OCI-LY7 (cell line): ENCODE measurements around the gene SERTAD1. TPM values are rescaled to one million over a fixed set of nuclear protein-coding genes. Genes with fewer than 3 reads are reported as not detected.

Source experiments
- BruUV-seq: library from RNA; stranded (reverse); fragments of 400-500 nt; replicated peaks from 2 replicates; lab custom pipeline; 2021; lab: Mats Ljungman, UMichigan
- CTCF ChIA-PET: fragments of 300-600 bp; sonication (Branson Sonifier 250); formaldehyde crosslinking; loops from one replicate; lab custom pipeline; 2022; ENCODE audit warnings: antibody characterized with exemption; ENCODE audit not compliant: unreplicated experiment; lab: Charles Lee
- POLR2A ChIA-PET: fragments of 300-600 bp; sonication (Branson Sonifier 250); formaldehyde crosslinking; loops from one replicate; lab custom pipeline; 2022; ENCODE audit warnings: antibody characterized with exemption; lab: Charles Lee
- DNase-seq: peaks from one replicate; pipeline ENCODE4 v3.0.0-alpha.2; 2015; ENCODE audit warnings: low spot score
- H2AFZ ChIP-seq: fragments of 200-600 bp; sonication (generic), shearing (Covaris generic); 2 replicates; pipeline ENCODE4 v1.6.1; 2014; ENCODE audit warnings: mild to moderate bottlenecking, antibody characterized with exemption, low read length, moderate library complexity
- H3K27ac ChIP-seq: fragments of 200-600 bp; sonication (generic); 2 replicates; pipeline ENCODE4 v1.5.1; 2014; ENCODE audit warnings: mixed run types, low read depth, mild to moderate bottlenecking, moderate library complexity, low read length, inconsistent platforms; ENCODE audit not compliant: poor library complexity, severe bottlenecking
- H3K36me3 ChIP-seq: fragments of 200-600 bp; sonication (generic); 2 replicates; pipeline ENCODE4 v1.6.1; 2014; ENCODE audit warnings: mild to moderate bottlenecking, antibody characterized with exemption, low read length, moderate library complexity, mixed read lengths; ENCODE audit not compliant: insufficient read depth
- H3K4me1 ChIP-seq: fragments of 200-600 bp; sonication (generic); 2 replicates; pipeline ENCODE4 v1.5.1; 2014; ENCODE audit warnings: mild to moderate bottlenecking, low read length; ENCODE audit not compliant: insufficient read depth, poor library complexity, severe bottlenecking
- H3K4me2 ChIP-seq: fragments of 200-600 bp; sonication (generic); 2 replicates; pipeline ENCODE4 v1.6.1; 2014; ENCODE audit warnings: mild to moderate bottlenecking, low read length
- H3K4me3 ChIP-seq: fragments of 200-600 bp; sonication (generic); 2 replicates; pipeline ENCODE4 v1.5.1; 2014; ENCODE audit warnings: mild to moderate bottlenecking, low read depth, low read length; ENCODE audit not compliant: poor library complexity, severe bottlenecking
- H3K79me2 ChIP-seq: fragments of 200-600 bp; sonication (generic); 2 replicates; pipeline ENCODE4 v1.6.1; 2016; ENCODE audit warnings: low read depth, mild to moderate bottlenecking, low read length, moderate library complexity, mixed read lengths; ENCODE audit not compliant: insufficient read depth
- H3K9me2 ChIP-seq: fragments of 200-600 bp; sonication (generic); 2 replicates; pipeline ENCODE4 v1.6.1; 2016; ENCODE audit warnings: mild to moderate bottlenecking, low read length, mixed read lengths; ENCODE audit not compliant: insufficient read depth
- H3K9me3 ChIP-seq: fragments of 200-600 bp; sonication (generic); 2 replicates; pipeline ENCODE4 v1.6.1; 2014; ENCODE audit warnings: mild to moderate bottlenecking, mixed run types, low read length, mixed read lengths
- H4K20me1 ChIP-seq: fragments of 200-600 bp; sonication (generic); 2 replicates; pipeline ENCODE4 v1.6.1; 2014; ENCODE audit warnings: mild to moderate bottlenecking, antibody characterized with exemption, low read length, moderate library complexity, mixed read lengths; ENCODE audit not compliant: insufficient read depth
- CTCF ChIP-seq: fragments of 200-600 bp; sonication (generic); conservative IDR thresholded peaks from 2 replicates; pipeline ENCODE4 v1.5.1; 2014; ENCODE audit warnings: mild to moderate bottlenecking, antibody characterized with exemption, low read length, moderate library complexity, mixed read lengths
- EZH2phosphoT487 ChIP-seq: fragments of 200-600 bp; sonication (generic); IDR thresholded peaks from 2 replicates; pipeline ENCODE4 v1.6.1; 2018; ENCODE audit warnings: low read depth, borderline replicate concordance, mild to moderate bottlenecking, mixed run types, antibody characterized with exemption, low read length, moderate library complexity, mixed read lengths
- intact Hi-C: fragments of 100-400 bp; cut with micrococcal nuclease; formaldehyde crosslinking; loops from one replicate; pipeline ENCODE4 v1.10.0; 2022; ENCODE audit not compliant: unreplicated experiment
- total RNA-seq, 2 experiments: library from RNA; depleted of rRNA in 1 of 2; stranded (reverse); fragments of >200 nt in 1 of 2; shearing (Covaris generic) in 1 of 2; gene quantifications; 2 replicates each; pipeline ENCODE4 v1.2.3, GENCODE V29; 2014 to 2022

SERTAD1 gene
- total RNA-seq, 2 experiments from 2014 or later, result 5.7 to 6.1 TPM

GRCh38 chr19:40422748-40423566 lies 2.8 kb downstream of the SERTAD1 start:
- no peak for TF ChIP-seq EZH2phosphoT487
- TF ChIP-seq CTCF, result no peak
- H3K36me3 ChIP-seq, result peaks cover 10% of the 10 kb centered on the region; the same call in 1 of the 2 replicates
- no peak overlapping the region for H3K4me2 ChIP-seq
- H3K9me3 ChIP-seq, result no peaks in the 10 kb centered on the region
- ChIA-PET POLR2A (interaction anchor here (2.2 kb wide), 1 partner anchor 20 kb away, joined by 8 read pairs; no protein-coding TSS in a partner anchor), CTCF (interaction anchor here (0.5 kb wide), 1 partner anchor 9 kb away, joined by 3 read pairs; no protein-coding TSS in a partner anchor)
- peaks cover 20% of the 10 kb centered on the region for H3K4me1 ChIP-seq
- H3K79me2 ChIP-seq, result peaks cover 11% of the 10 kb centered on the region; the same call in 1 of the 2 replicates
- intact Hi-C loops, result loop anchor here (10.0 kb wide), 1 partner anchor 138 kb away; the partner anchor contains the start of gene AKT2
- no peak overlapping the region for H3K27ac ChIP-seq
- no peaks in the 10 kb centered on the region for H4K20me1 ChIP-seq
- no peak for DNase-seq
- no peak overlapping the region for H2AFZ ChIP-seq
- no peak overlapping the region for H3K4me3 ChIP-seq
- no peaks in the 10 kb centered on the region for H3K9me2 ChIP-seq
- no TSS peak for BruUV-seq

- Histone ChIP-seq H3K9me2 (no peaks in the 10 kb centered on the region), H3K9me3 (no peaks in the 10 kb centered on the region), H3K4me2 (no peak overlapping the region), H2AFZ (no peak overlapping the region), H3K36me3 (peaks cover 10% of the 10 kb centered on the region; the same call in 1 of the 2 replicates), H3K4me3 (no peak overlapping the region), H3K4me1 (peaks cover 23% of the 10 kb centered on the region), H3K79me2 (peaks cover 11% of the 10 kb centered on the region; the same call in 1 of the 2 replicates), H3K27ac (no peak overlapping the region), H4K20me1 (no peaks in the 10 kb centered on the region)
- ChIA-PET POLR2A (no interaction called here), CTCF (interaction anchor here (0.5 kb wide), 1 partner anchor 10 kb away, joined by 3 read pairs; no protein-coding TSS in a partner anchor)
- no TSS peak for BruUV-seq
- no peak for DNase-seq
- no peak for TF ChIP-seq EZH2phosphoT487
- TF ChIP-seq CTCF, result no peak
- intact Hi-C loops, result loop anchor here (2.0 to 10.0 kb wide), 2 partner anchors 43 to 137 kb away; partner anchors contain the start of genes AKT2 and BLVRB
Observed at GRCh38 chr19:40421993-40422747, 3.6 kb downstream of the SERTAD1 start.
